HG03571 (cell line): ENCODE data around the gene ZNF675.
A peak's percentile ranks its signal among the peaks of the same experiment; 100 is the strongest.
"Not testable (repeated sequence)": the region's sequence is repeated elsewhere in the genome, so short reads cannot be mapped to it uniquely, and the experiment has no call there.

Source experiments
- ATAC-seq: cut with Tn5 transposase; IDR thresholded peaks from one replicate; pipeline ENCODE4 v1.9.1; 2021; ENCODE audit not compliant: unreplicated experiment

ZNF675 gene

DNA sequence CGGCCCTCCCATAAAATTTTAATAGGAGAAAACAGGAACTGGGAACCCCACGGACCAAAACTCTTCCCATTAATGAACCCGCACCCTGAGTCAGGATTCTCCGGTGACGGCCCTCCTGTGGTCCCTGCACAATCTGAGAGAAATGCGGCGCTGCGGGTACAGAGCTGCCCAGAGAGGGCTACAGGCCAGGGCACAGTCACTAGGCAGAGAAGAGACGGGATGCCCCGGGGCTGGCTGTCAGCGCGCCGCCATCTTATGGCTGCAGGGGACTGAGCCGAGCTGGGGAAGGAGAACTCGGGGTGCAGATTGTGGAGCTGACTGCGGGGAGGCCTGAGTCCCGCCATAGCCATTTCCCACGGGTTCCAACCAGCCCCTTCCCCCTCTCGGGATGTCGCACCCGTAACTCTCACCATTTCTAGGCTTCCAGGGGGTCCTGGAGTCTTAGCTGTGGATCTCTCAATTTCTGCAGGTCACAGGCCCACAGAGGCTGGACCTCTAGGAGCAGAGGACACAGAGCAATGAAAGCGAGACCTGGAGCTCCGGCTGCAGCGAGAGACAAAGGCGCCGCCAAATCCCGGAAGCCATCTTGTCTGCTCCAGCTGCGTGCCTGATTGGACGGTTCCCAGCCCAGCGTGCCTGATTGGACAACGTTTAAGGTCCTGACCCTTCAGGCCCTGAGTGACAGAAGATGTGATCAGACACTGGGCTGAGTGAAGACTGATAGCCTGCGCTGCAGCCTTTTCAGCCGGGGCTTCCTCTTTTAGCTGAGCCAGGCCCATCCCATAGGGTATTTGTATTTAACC lies at the start of gene ZNF675:
Gene ZNF675 (minus strand): TSS at position 592 of the 803 bp plus-strand sequence. CDS start 179 bp downstream, at position 413.
- ATAC-seq = peak; percentile 87

GRCh38 chr19:23730729-23731465 lies 43.9 kb upstream of the ZNF675 start:
- not testable (repeated sequence) for ATAC-seq

- not testable (repeated sequence) for ATAC-seq
Observed at GRCh38 chr19:23724161-23724560, 37.1 kb upstream of the ZNF675 start.

- no peak for ATAC-seq
Observed at GRCh38 chr19:23718802-23719201, 31.8 kb upstream of the ZNF675 start.

DNA sequence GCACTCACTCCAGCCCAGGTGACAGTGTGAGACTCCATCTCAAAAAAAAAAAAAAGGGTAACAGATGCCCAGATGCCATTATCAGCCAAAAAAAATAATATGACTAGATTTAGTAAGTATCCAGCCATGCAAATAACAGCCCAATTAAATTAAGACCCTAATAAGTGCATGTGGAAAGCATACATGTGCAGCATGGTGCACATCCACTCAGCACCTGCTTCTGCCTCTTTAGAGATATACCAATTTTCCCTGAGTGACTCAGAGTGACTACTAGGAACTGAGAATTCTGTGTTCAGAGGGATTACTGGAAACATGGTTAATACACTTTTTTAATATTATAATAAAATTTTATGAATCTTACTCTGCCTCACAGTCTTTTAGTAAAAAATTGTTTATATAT lies 29.8 kb upstream of the ZNF675 start:
- ATAC-seq = no peak

GRCh38 chr19:23709347-23709746 lies 22.3 kb upstream of the ZNF675 start:
- ATAC-seq = no peak

DNA sequence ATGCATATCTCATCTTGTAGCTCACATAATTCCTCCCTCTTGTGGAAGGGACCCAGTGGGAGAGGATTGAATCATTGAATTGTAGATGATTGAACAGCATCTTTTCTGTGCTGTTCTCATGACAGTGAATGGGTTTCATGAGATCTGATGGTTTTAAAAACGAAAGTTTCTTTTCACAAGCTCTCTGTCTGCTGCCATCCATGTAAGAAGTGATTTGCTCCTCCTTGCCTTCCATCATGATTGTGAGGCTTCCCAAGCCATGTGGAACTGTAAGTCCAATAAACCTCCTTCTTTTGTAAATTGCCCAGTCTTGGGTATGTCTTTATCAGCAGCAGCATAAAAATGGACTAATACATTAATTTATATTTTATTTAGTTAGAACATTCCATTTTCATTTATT lies 19.6 kb upstream of the ZNF675 start:
- ATAC-seq = no peak

GRCh38 chr19:23699521-23699860 lies 12.5 kb upstream of the ZNF675 start:
- no peak for ATAC-seq

DNA sequence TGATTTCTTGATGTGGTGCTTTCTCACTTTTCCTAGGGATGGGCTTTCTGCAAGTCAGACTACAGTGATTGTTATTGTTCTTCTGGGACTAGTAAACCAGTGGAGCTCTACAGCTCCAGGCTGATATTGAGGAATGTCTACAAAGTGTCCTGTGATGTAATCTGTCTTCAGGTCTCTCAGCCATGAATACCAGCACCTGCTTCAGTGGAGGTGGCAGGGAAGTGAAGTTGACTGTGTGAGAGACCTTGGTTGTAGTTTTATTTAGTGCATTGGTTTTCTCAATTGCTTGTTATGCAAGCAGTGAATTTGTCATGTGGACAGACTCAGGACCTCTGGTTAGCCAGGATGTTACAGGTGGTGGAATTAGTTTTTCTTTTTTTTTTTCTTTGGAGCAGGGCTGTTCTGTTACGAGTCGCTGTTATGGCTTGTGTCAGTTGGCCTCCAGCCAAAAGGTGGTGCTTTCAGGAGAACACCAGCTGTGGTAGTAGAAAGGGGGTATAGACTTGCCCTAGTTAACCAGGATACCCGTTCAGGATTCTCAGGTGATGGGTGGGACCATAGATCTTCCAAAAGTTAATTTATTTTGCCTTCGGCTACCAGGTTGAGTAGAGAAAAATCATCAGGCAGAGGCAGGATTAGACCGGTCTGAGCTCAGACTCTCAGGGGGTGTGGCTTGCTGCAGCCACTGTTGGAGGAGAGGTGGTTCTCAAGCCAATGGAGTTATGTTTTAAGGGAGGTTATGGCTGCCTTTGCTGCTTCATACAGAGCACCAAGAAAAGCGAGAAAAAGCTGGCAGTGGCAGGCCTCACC lies 11.9 kb upstream of the ZNF675 start:
- no peak for ATAC-seq

GRCh38 chr19:23692937-23693336 lies 5.9 kb upstream of the ZNF675 start:
- not testable (repeated sequence) for ATAC-seq

GRCh38 chr19:23673132-23673531 lies 13.9 kb downstream of the ZNF675 start:
- no peak for ATAC-seq

GRCh38 chr19:23668606-23669005 lies 18.4 kb downstream of the ZNF675 start:
- ATAC-seq = not testable (repeated sequence)

DNA sequence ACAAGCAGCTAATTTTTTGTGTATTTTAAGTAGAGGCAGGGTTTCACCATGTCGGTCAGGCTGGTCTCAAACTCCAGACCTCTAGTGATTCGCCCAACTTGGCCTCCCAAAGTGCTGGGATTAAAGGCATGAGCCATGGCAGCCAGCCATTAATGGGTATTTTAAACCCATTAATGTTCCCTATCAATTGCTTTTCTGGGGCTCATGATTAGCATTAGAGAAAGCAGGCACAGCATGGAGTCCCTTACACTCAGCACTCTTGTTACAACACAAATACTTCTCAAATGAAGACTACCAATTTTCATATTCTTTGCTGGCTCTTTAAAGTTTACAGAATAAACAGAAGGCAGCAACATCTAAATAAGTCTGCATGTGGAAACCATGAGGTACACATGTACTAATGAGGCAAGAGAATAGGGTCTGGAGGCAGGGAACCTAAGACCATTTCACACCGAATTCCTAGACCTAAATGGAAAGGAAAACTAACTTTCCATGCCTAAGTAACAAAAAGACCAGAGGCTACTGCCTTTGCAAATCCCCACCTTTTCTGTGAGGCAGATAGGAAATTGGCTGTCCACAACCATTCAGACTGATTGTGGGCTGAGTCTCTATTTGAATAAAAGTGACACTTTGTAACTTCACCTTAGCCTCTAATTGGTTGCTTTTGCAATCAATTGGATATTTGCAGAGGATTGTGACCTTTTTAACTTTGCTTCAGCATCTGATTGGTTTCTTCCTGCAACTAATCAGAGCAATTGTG lies 21.2 kb downstream of the ZNF675 start:
- no peak for ATAC-seq

- ATAC-seq = not testable (repeated sequence)
Observed at GRCh38 chr19:23649817-23650216, 37.2 kb downstream of the ZNF675 start.
